IPS-18a (cell line): ENCODE results near the gene TTLL10.

Source experiments
- H3K27ac ChIP-seq: one replicate; pipeline ENCODE4 v1.5.1; 2013; ENCODE audit warnings: low read length
- H3K27me3 ChIP-seq: one replicate; pipeline ENCODE4 v1.6.1; 2013; ENCODE audit warnings: mild to moderate bottlenecking, low read length; ENCODE audit not compliant: control insufficient read depth, insufficient read depth
- H3K36me3 ChIP-seq: one replicate; pipeline ENCODE4 v1.6.1; 2013; ENCODE audit warnings: low read depth, low read length; ENCODE audit not compliant: control insufficient read depth
- H3K4me1 ChIP-seq: one replicate; pipeline ENCODE4 v1.6.1; 2013; ENCODE audit warnings: low read depth, low read length; ENCODE audit not compliant: control insufficient read depth
- H3K4me3 ChIP-seq: one replicate; pipeline ENCODE4 v1.5.1; 2013; ENCODE audit warnings: low read length
- H3K9ac ChIP-seq: one replicate; pipeline ENCODE4 v1.6.1; 2013; ENCODE audit warnings: mild to moderate bottlenecking, low read length, moderate library complexity
- H3K9me3 ChIP-seq: one replicate; pipeline ENCODE4 v1.6.1; 2013; ENCODE audit warnings: low read depth, low read length; ENCODE audit not compliant: control insufficient read depth

The TTLL10 gene

GRCh38 chr1:1217621-1218523 lies 44.2 kb downstream of the TTLL10 start:
- no peak overlapping the region for H3K9ac ChIP-seq
- H3K27me3 ChIP-seq, result no peaks in the 10 kb centered on the region
- no peak overlapping the region for H3K27ac ChIP-seq
- peaks cover 11% of the 10 kb centered on the region for H3K36me3 ChIP-seq
- no peaks in the 10 kb centered on the region for H3K4me1 ChIP-seq
- H3K4me3 ChIP-seq, result no peak overlapping the region
- no peaks in the 10 kb centered on the region for H3K9me3 ChIP-seq

GRCh38 chr1:1218524-1219200 lies 45.0 kb downstream of the TTLL10 start:
- H3K4me3 ChIP-seq, result no peak overlapping the region
- no peaks in the 10 kb centered on the region for H3K4me1 ChIP-seq
- no peak overlapping the region for H3K27ac ChIP-seq
- H3K9ac ChIP-seq, result no peak overlapping the region
- no peaks in the 10 kb centered on the region for H3K9me3 ChIP-seq
- H3K27me3 ChIP-seq, result no peaks in the 10 kb centered on the region
- H3K36me3 ChIP-seq, result peaks cover 13% of the 10 kb centered on the region

- no peak overlapping the region for H3K4me3 ChIP-seq
- no peaks in the 10 kb centered on the region for H3K4me1 ChIP-seq
- H3K9ac ChIP-seq, result no peak overlapping the region
- H3K27me3 ChIP-seq, result no peaks in the 10 kb centered on the region
- H3K27ac ChIP-seq, result no peak overlapping the region
- peaks cover 13% of the 10 kb centered on the region for H3K36me3 ChIP-seq
- no peaks in the 10 kb centered on the region for H3K9me3 ChIP-seq
Observed at GRCh38 chr1:1219341-1219740, 45.7 kb downstream of the TTLL10 start.

- Histone ChIP-seq H3K27me3 (no peaks in the 10 kb centered on the region), H3K36me3 (peaks cover 13% of the 10 kb centered on the region), H3K4me3 (no peak overlapping the region), H3K4me1 (no peaks in the 10 kb centered on the region), H3K9ac (no peak overlapping the region), H3K27ac (no peak overlapping the region), H3K9me3 (no peaks in the 10 kb centered on the region)
Observed at GRCh38 chr1:1220197-1220596, 46.5 kb downstream of the TTLL10 start.

GRCh38 chr1:1221887-1222574 lies 48.4 kb downstream of the TTLL10 start:
- Histone ChIP-seq H3K27ac (no peak overlapping the region), H3K9me3 (no peaks in the 10 kb centered on the region), H3K9ac (no peak overlapping the region), H3K36me3 (peaks cover 7% of the 10 kb centered on the region), H3K4me1 (no peaks in the 10 kb centered on the region), H3K27me3 (no peaks in the 10 kb centered on the region), H3K4me3 (no peak overlapping the region)

GRCh38 chr1:1222575-1223225 lies 49.0 kb downstream of the TTLL10 start:
- Histone ChIP-seq H3K4me1 (no peaks in the 10 kb centered on the region), H3K36me3 (peaks cover 10% of the 10 kb centered on the region), H3K9ac (no peak overlapping the region), H3K9me3 (no peaks in the 10 kb centered on the region), H3K27me3 (no peaks in the 10 kb centered on the region), H3K4me3 (no peak overlapping the region), H3K27ac (no peak overlapping the region)

GRCh38 chr1:1223321-1223720 lies 49.6 kb downstream of the TTLL10 start:
- Histone ChIP-seq H3K27me3 (no peaks in the 10 kb centered on the region), H3K4me1 (no peaks in the 10 kb centered on the region), H3K9ac (no peak overlapping the region), H3K9me3 (no peaks in the 10 kb centered on the region), H3K4me3 (no peak overlapping the region), H3K27ac (no peak overlapping the region), H3K36me3 (peaks cover 16% of the 10 kb centered on the region)

GRCh38 chr1:1223891-1224290 lies 50.2 kb downstream of the TTLL10 start:
- no peak overlapping the region for H3K9ac ChIP-seq
- H3K9me3 ChIP-seq, result no peaks in the 10 kb centered on the region
- H3K27ac ChIP-seq, result no peak overlapping the region
- peaks cover 21% of the 10 kb centered on the region for H3K36me3 ChIP-seq
- no peaks in the 10 kb centered on the region for H3K4me1 ChIP-seq
- no peaks in the 10 kb centered on the region for H3K27me3 ChIP-seq
- no peak overlapping the region for H3K4me3 ChIP-seq

GRCh38 chr1:1225238-1225845 lies 51.7 kb downstream of the TTLL10 start:
- Histone ChIP-seq H3K36me3 (peaks cover 22% of the 10 kb centered on the region), H3K4me1 (no peaks in the 10 kb centered on the region), H3K9me3 (no peaks in the 10 kb centered on the region), H3K27ac (no peak overlapping the region), H3K4me3 (no peak overlapping the region), H3K27me3 (no peaks in the 10 kb centered on the region), H3K9ac (no peak overlapping the region)

- no peak overlapping the region for H3K27ac ChIP-seq
- H3K9ac ChIP-seq, result no peak overlapping the region
- peaks cover 3% of the 10 kb centered on the region for H3K4me1 ChIP-seq
- no peaks in the 10 kb centered on the region for H3K9me3 ChIP-seq
- peaks cover 22% of the 10 kb centered on the region for H3K36me3 ChIP-seq
- H3K27me3 ChIP-seq, result no peaks in the 10 kb centered on the region
- H3K4me3 ChIP-seq, result no peak overlapping the region
Observed at GRCh38 chr1:1225913-1226312, 52.2 kb downstream of the TTLL10 start.
